SH-SY5Y (cell line): ENCODE results near the gene PUS7L.

Experiments used
- GATA2 ChIP-seq: IDR thresholded peaks from 2 replicates; pipeline ENCODE4 v1.6.1; 2011; ENCODE audit warnings: mild to moderate bottlenecking, low read depth, low read length
- GATA3 ChIP-seq: IDR thresholded peaks from 2 replicates; pipeline ENCODE4 v1.6.1; 2011; ENCODE audit warnings: low read depth, mild to moderate bottlenecking, low read length, moderate library complexity

GRCh38 chr12:43789941-43790340 is 31.4 kb upstream of the PUS7L start:
- TF ChIP-seq GATA2 (no peak), GATA3 (no peak)
